ENCODE results near the gene FLCN. TPM values are rescaled to one million over a fixed set of nuclear protein-coding genes. Genes with fewer than 3 reads are reported as not detected.

The FLCN gene
- polyA plus RNA-seq, 1 donor, result 116 TPM

DNA sequence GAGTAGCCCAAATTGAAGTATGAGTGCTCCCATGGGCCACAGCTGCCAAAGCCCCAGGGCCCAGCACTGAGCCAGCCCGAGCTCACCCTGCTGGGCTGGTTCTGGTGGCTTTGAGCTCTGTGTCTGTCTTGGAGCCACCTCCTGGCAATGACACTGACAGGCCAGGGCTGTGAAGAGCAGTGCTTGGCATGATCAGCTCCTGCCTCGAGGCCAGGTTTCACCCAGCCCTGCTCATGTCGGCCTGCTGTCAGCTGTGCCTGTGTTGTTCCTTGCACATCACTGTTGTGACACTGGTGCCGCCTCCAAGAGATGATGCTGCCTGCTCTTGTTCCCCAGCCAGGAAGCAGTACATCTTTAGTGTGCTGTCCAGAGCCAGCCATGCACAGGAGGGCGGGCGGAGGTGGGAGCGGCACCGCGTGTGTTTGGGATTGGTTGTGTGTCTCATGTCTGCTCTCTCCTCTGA, 56.8 kb downstream of the FLCN start:
- H3K27ac ChIP-seq (ENCODE audit: low read length), result no peak overlapping the region
- no peaks in the 10 kb centered on the region for H3K27me3 ChIP-seq (ENCODE audit: control insufficient read depth, insufficient read depth, low read length)
- peaks cover 92% of the 10 kb centered on the region for H3K36me3 ChIP-seq (ENCODE audit: control insufficient read depth, insufficient read depth, low read length)
- no CpG with 5 or more reads among the region's 9 CpGs for WGBS (ENCODE audit: insufficient coverage, low lambda C conversion rate)
- no peak overlapping the region for H3K4me3 ChIP-seq (ENCODE audit: low read length)
- no peak for DNase-seq
- H3K9me3 ChIP-seq (ENCODE audit: control insufficient read depth, low read depth, low read length), result no peaks in the 10 kb centered on the region
- H3K4me1 ChIP-seq (ENCODE audit: control insufficient read depth, insufficient read depth, low read length), result no peaks in the 10 kb centered on the region

DNA sequence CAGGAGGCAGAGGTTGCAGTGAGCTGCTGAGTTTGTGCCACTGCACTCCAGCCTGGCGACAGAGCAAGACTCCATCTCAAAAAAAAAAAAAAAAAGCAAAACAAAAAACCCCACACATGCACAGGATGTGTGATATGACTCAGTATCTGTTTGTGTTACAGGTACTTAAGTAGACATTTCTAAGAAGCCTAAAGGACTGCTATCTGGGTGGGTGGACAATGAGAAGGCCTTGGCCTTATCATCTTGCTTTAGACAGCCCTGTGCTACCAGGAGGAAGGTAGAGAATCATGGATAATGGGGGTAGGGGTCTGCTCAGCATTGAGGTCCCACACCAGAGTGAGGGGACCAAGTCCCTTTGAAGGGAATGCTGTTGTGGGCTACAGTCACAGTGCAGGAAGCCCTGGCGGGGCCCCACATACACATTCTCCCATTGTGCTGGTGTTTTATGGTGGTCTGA, 57.6 kb downstream of the FLCN start:
- no peaks in the 10 kb centered on the region for H3K27me3 ChIP-seq (ENCODE audit: control insufficient read depth, insufficient read depth, low read length)
- DNase-seq, result no peak
- H3K36me3 ChIP-seq (ENCODE audit: control insufficient read depth, insufficient read depth, low read length), result peaks cover 93% of the 10 kb centered on the region
- no peak overlapping the region for H3K4me3 ChIP-seq (ENCODE audit: low read length)
- H3K9me3 ChIP-seq (ENCODE audit: control insufficient read depth, low read depth, low read length), result no peaks in the 10 kb centered on the region
- H3K4me1 ChIP-seq (ENCODE audit: control insufficient read depth, insufficient read depth, low read length), result no peaks in the 10 kb centered on the region
- WGBS (ENCODE audit: insufficient coverage, low lambda C conversion rate), result no CpG with 5 or more reads among the region's 2 CpGs
- H3K27ac ChIP-seq (ENCODE audit: low read length), result no peak overlapping the region

DNA sequence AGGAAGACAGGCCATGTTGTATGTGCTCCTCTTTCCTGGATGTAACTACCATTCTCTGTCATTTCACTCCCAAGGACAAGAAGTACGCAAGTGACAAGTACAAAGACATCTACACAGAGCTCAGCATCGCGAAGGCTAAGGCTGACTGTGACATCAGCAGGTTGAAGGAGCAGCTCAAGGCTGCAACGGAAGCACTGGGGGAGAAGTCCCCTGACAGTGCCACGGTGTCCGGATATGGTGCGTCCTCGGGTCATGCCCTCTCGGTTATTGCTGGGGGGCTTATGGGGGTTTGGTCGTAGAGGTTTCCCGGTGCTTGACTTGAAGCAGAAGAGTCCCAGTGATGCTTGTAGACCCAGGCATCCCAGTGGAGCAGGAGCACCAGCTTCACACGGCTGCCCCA, 59.8 kb downstream of the FLCN start:
- H3K9me3 ChIP-seq (ENCODE audit: control insufficient read depth, low read depth, low read length), result no peaks in the 10 kb centered on the region
- H3K27me3 ChIP-seq (ENCODE audit: control insufficient read depth, insufficient read depth, low read length), result no peaks in the 10 kb centered on the region
- WGBS (ENCODE audit: insufficient coverage, low lambda C conversion rate), result no CpG with 5 or more reads among the region's 12 CpGs
- no peak overlapping the region for H3K27ac ChIP-seq (ENCODE audit: low read length)
- H3K36me3 ChIP-seq (ENCODE audit: control insufficient read depth, insufficient read depth, low read length), result peaks cover 97% of the 10 kb centered on the region
- H3K4me3 ChIP-seq (ENCODE audit: low read length), result no peak overlapping the region
- no peaks in the 10 kb centered on the region for H3K4me1 ChIP-seq (ENCODE audit: control insufficient read depth, insufficient read depth, low read length)
- no peak for DNase-seq

DNA sequence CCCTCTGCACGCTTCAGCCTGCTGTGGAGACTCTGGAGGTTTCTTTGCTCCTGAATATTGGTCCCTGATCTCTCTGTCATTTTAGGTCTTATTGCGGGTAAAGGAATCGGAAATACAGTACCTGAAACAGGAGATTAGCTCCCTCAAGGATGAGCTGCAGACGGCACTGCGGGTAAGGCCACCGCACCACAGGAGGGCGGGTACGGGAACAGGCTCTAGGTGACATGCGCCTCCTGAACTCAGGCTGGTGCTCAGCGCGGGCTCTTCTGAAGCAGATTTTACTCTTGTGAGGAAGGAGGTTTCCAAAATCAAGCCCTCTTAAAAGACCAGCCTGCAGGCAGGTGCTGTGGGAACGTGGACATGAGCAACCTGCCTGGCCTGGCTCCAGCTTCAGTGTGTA, 60.6 kb downstream of the FLCN start:
- DNase-seq, result no peak
- WGBS (ENCODE audit: insufficient coverage, low lambda C conversion rate), result no CpG with 5 or more reads among the region's 12 CpGs
- H3K27ac ChIP-seq (ENCODE audit: low read length), result no peak overlapping the region
- H3K36me3 ChIP-seq (ENCODE audit: control insufficient read depth, insufficient read depth, low read length), result peaks cover 97% of the 10 kb centered on the region
- H3K27me3 ChIP-seq (ENCODE audit: control insufficient read depth, insufficient read depth, low read length), result no peaks in the 10 kb centered on the region
- no peak overlapping the region for H3K4me3 ChIP-seq (ENCODE audit: low read length)
- H3K9me3 ChIP-seq (ENCODE audit: control insufficient read depth, low read depth, low read length), result no peaks in the 10 kb centered on the region
- no peaks in the 10 kb centered on the region for H3K4me1 ChIP-seq (ENCODE audit: control insufficient read depth, insufficient read depth, low read length)

DNA sequence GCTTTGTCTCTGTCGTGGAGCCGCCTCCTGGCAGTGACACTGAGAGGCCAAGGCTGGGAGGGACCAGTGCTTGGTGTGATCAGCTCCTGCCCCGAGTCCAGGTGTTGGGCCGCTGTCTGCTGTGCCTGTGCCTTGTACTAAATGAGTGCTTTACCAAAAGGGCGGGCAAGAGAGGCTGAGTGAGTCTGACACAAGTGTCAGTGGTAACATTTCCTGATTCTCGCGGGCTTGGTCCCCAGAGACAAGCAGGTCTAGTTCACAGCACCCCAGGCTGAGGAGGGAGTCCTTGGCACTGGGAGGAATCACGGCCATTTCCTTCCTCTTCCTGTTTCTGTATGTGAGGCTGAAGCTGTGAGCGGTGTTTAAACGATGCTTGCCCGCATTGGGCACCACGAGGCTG, 61.1 kb downstream of the FLCN start:
- Histone ChIP-seq H3K9me3 (ENCODE audit: control insufficient read depth, low read depth, low read length) (no peaks in the 10 kb centered on the region), H3K36me3 (ENCODE audit: control insufficient read depth, insufficient read depth, low read length) (peaks cover 97% of the 10 kb centered on the region), H3K27me3 (ENCODE audit: control insufficient read depth, insufficient read depth, low read length) (no peaks in the 10 kb centered on the region), H3K4me3 (ENCODE audit: low read length) (no peak overlapping the region), H3K4me1 (ENCODE audit: control insufficient read depth, insufficient read depth, low read length) (no peaks in the 10 kb centered on the region), H3K27ac (ENCODE audit: low read length) (no peak overlapping the region)
- no CpG with 5 or more reads among the region's 12 CpGs for WGBS (ENCODE audit: insufficient coverage, low lambda C conversion rate)
- no peak for DNase-seq

DNA sequence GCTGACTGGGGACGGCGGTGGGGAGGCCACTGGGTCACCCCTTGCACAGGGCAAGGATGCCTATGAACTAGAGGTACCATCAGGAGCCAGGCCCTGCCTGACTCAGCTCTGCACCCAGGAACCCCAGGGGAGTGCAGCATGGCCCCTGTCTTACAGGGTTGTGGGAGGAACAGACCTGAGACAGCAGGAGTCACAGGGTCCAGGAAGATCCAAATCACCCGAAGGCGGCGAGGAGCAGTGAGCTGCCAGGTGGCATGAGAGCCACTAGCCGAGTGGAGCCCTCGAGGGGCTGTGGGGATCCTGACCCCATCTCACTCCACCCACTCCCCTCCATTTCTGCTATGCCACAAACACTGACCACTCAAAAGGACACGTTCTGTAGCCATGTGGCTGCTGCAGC, 61.6 kb downstream of the FLCN start:
- H3K36me3 ChIP-seq (ENCODE audit: control insufficient read depth, insufficient read depth, low read length), result peaks cover 96% of the 10 kb centered on the region
- no peak overlapping the region for H3K27ac ChIP-seq (ENCODE audit: low read length)
- H3K4me3 ChIP-seq (ENCODE audit: low read length), result no peak overlapping the region
- no CpG with 5 or more reads among the region's 8 CpGs for WGBS (ENCODE audit: insufficient coverage, low lambda C conversion rate)
- no peaks in the 10 kb centered on the region for H3K9me3 ChIP-seq (ENCODE audit: control insufficient read depth, low read depth, low read length)
- DNase-seq, result no peak
- H3K27me3 ChIP-seq (ENCODE audit: control insufficient read depth, insufficient read depth, low read length), result no peaks in the 10 kb centered on the region
- no peaks in the 10 kb centered on the region for H3K4me1 ChIP-seq (ENCODE audit: control insufficient read depth, insufficient read depth, low read length)

DNA sequence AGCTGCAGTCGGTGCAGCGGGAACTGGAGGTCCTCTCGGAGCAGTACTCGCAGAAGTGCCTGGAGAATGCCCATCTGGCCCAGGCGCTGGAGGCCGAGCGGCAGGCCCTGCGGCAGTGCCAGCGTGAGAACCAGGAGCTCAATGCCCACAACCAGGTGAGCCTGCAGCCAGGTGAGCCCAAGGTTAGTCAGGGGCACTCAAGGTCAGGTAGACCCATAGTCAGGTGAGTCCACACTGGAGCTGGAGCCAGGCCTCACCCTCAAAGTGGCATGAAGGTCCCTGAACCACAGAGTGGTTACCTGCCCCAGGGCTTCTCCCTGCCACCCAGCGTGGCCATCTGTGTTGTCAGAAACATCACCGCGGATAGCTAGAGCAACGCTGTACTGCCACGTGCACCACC, 63.0 kb downstream of the FLCN start:
- no peak overlapping the region for H3K27ac ChIP-seq (ENCODE audit: low read length)
- H3K4me3 ChIP-seq (ENCODE audit: low read length), result no peak overlapping the region
- no peak for DNase-seq
- H3K36me3 ChIP-seq (ENCODE audit: control insufficient read depth, insufficient read depth, low read length), result peaks cover 93% of the 10 kb centered on the region
- WGBS (ENCODE audit: insufficient coverage, low lambda C conversion rate), result no CpG with 5 or more reads among the region's 14 CpGs
- H3K9me3 ChIP-seq (ENCODE audit: control insufficient read depth, low read depth, low read length), result no peaks in the 10 kb centered on the region
- no peaks in the 10 kb centered on the region for H3K27me3 ChIP-seq (ENCODE audit: control insufficient read depth, insufficient read depth, low read length)
- no peaks in the 10 kb centered on the region for H3K4me1 ChIP-seq (ENCODE audit: control insufficient read depth, insufficient read depth, low read length)

DNA sequence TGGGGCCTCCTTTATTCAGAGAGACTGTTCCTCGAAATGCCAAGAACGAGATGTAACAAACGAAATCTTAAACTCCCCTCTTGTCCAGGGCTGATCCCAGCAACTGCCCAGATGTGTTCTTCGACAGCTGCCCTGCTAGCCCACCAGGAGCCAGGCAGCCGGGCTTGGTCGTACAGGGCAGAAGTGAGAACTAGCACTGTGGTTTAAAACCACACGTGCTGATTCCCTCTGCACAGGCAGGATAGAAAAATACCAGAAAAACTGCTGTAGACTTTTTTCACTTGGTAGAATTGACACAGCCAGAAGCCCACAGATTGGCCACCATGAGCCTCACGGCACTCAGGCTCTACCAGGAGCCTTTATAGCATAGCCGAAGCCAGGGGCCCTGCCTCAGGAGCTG, 64.0 kb downstream of the FLCN start:
- no CpG with 5 or more reads among the region's 9 CpGs for WGBS (ENCODE audit: insufficient coverage, low lambda C conversion rate)
- no peak overlapping the region for H3K27ac ChIP-seq (ENCODE audit: low read length)
- no peak overlapping the region for H3K4me3 ChIP-seq (ENCODE audit: low read length)
- no peaks in the 10 kb centered on the region for H3K4me1 ChIP-seq (ENCODE audit: control insufficient read depth, insufficient read depth, low read length)
- no peak for DNase-seq
- H3K9me3 ChIP-seq (ENCODE audit: control insufficient read depth, low read depth, low read length), result no peaks in the 10 kb centered on the region
- H3K36me3 ChIP-seq (ENCODE audit: control insufficient read depth, insufficient read depth, low read length), result peaks cover 94% of the 10 kb centered on the region
- H3K27me3 ChIP-seq (ENCODE audit: control insufficient read depth, insufficient read depth, low read length), result no peaks in the 10 kb centered on the region

DNA sequence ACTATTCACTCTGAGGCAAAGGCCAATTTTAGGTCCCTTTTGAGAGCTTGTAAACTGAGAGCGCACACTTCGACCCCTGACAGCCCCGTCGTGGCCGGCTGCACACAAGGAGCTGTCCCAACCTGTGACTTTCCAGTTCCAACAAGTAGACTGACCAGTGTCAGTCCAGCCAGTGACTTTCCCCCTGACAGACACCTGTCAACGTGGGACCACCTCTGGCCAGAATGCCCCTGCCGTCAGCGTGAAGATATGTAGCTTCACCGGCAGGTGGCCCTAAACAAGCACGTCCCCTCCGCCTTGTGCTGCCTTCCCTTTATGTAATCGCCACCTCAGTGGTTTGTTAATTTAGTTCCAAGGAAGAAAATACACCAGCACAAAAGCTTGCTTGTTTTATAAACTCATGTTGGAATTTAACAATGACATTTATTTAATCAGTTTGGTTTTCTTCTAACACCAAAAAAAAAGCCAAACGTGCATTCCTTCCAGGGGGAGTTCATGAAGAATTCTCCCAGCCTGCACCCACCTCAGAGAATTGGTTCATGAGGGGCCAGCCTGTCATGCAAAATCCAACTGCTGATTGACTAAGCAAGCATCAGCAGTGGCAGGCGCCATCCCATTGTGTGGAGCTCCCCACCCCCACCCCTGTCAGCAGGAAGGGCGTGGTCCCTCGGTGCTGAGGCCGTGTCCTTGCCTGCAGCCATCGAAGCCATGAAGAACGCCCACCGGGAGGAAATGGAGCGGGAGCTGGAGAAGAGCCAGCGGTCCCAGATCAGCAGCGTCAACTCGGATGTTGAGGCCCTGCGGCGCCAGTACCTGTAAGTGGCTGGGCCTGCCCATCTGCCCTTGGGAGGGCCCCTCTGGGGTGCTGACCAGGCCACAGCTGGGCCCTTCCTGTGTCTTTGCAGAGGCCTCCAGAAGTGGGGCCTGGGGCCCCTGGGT, 64.7 kb downstream of the FLCN start:
- no peak overlapping the region for H3K4me3 ChIP-seq (ENCODE audit: low read length)
- no peaks in the 10 kb centered on the region for H3K27me3 ChIP-seq (ENCODE audit: control insufficient read depth, insufficient read depth, low read length)
- no peaks in the 10 kb centered on the region for H3K4me1 ChIP-seq (ENCODE audit: control insufficient read depth, insufficient read depth, low read length)
- H3K36me3 ChIP-seq (ENCODE audit: control insufficient read depth, insufficient read depth, low read length), result peaks cover 94% of the 10 kb centered on the region
- WGBS (ENCODE audit: insufficient coverage, low lambda C conversion rate), result no CpG with 5 or more reads among the region's 26 CpGs
- H3K27ac ChIP-seq (ENCODE audit: low read length), result no peak overlapping the region
- no peak for DNase-seq
- H3K9me3 ChIP-seq (ENCODE audit: control insufficient read depth, low read depth, low read length), result no peaks in the 10 kb centered on the region

DNA sequence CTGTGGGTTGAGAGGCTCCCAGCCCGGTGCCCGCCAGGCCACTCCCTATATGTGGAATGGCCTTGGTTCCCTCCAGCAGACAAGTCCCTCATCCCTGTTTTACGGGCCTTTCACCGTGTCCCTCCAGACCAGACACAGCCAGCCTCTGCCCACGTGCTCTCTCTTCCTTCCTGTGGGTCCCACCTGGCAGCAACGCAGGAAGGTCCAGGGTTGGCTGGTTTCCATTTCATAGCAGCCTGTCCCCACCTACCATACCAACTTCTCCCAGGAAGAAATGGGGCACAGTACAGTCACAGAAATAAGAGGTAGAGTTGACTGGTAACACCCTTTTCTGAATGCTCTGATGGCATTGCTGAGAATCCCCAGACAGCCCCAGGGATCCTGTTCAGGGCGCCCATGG, 65.8 kb downstream of the FLCN start:
- Histone ChIP-seq H3K36me3 (ENCODE audit: control insufficient read depth, insufficient read depth, low read length) (peaks cover 94% of the 10 kb centered on the region), H3K27me3 (ENCODE audit: control insufficient read depth, insufficient read depth, low read length) (no peaks in the 10 kb centered on the region), H3K27ac (ENCODE audit: low read length) (no peak overlapping the region), H3K4me3 (ENCODE audit: low read length) (no peak overlapping the region), H3K4me1 (ENCODE audit: control insufficient read depth, insufficient read depth, low read length) (no peaks in the 10 kb centered on the region), H3K9me3 (ENCODE audit: control insufficient read depth, low read depth, low read length) (no peaks in the 10 kb centered on the region)
- WGBS (ENCODE audit: insufficient coverage, low lambda C conversion rate), result no CpG with 5 or more reads among the region's 7 CpGs
- no peak for DNase-seq
